Upper lobe of left lung (tissue), 4 donors: ENCODE data around the gene SEPTIN10.

Experiments used
- EP300 ChIP-seq, 4 donors: sonication (generic); formaldehyde crosslinking; IDR thresholded peaks; one replicate each; pipeline ENCODE4 v1.5.1; 2017; ENCODE audit warnings: antibody characterized with exemption in 4 of 4, control low read depth in 2 of 4
- POLR2A ChIP-seq, 4 donors: fragments of 450-650 bp; IDR thresholded peaks; one replicate each; pipeline ENCODE4 v1.5.1; 2016 to 2017; ENCODE audit warnings: antibody characterized with exemption in 4 of 4, mild to moderate bottlenecking in 2 of 4
- POLR2AphosphoS5 ChIP-seq, 2 donors: sonication (generic); formaldehyde crosslinking; IDR thresholded peaks; one replicate each; pipeline ENCODE4 v1.5.1; 2017; ENCODE audit warnings: antibody characterized with exemption in 2 of 2
- TF ChIP-seq, protein P1 (sequence below), 6 experiments: fragments of 450-650 bp in 4 of 6; fragments of 200-600 bp in 2 of 6; sonication (generic) in 2 of 6; IDR thresholded peaks; one replicate each; pipeline ENCODE4 v1.5.1; 2016 to 2019; ENCODE audit warnings: antibody characterized with exemption in 6 of 6

DNA sequence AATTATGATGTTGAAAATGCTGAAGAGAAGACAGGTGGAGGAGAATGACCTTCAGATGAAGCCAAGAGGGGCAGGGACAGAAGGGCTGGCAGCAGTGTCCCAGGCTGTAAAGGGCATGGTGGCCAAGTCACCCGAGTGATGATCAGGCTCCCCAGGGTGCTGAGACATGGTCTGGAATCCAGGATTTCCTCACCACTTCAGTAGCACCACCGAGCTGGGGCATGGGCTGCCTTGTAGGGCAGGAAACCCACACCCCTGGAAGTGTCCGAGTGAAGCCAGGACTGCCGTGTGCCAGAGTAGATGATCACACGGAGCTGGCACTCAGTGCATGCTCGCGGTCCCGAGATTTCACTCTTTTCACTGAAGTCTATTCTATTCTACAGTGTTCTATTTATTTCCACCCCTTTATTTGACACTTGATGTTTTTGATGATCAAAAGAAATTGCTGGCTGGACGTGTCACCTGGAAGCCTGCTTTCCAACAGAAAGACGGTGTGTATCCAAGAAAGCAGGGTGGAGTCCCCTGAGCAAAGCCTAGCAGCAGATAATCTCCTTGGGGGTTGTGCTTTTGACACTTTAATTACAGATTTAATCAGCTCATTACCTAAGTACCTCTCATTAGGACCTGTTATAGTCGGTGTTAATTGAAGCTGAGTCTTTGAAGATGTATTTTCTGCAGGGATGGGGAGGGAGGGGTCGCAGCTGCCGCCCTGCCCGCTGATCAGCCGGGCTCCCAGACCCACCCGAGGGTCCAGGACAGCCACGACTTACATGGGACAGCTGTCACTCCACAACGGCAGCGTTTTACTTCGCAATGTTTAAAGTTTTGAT, 92.3 kb downstream of the SEPTIN10 start:
- TF ChIP-seq, protein P1, sequence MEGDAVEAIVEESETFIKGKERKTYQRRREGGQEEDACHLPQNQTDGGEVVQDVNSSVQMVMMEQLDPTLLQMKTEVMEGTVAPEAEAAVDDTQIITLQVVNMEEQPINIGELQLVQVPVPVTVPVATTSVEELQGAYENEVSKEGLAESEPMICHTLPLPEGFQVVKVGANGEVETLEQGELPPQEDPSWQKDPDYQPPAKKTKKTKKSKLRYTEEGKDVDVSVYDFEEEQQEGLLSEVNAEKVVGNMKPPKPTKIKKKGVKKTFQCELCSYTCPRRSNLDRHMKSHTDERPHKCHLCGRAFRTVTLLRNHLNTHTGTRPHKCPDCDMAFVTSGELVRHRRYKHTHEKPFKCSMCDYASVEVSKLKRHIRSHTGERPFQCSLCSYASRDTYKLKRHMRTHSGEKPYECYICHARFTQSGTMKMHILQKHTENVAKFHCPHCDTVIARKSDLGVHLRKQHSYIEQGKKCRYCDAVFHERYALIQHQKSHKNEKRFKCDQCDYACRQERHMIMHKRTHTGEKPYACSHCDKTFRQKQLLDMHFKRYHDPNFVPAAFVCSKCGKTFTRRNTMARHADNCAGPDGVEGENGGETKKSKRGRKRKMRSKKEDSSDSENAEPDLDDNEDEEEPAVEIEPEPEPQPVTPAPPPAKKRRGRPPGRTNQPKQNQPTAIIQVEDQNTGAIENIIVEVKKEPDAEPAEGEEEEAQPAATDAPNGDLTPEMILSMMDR (IDR thresholded peaks at IDR 0.05), result no peak
- TF ChIP-seq POLR2AphosphoS5 (IDR thresholded peaks at IDR 0.05) (no peak), POLR2A (IDR thresholded peaks at IDR 0.05) (no peak), EP300 (IDR thresholded peaks at IDR 0.05) (no peak)
